GM19372 (cell line): Measurements from ENCODE around the gene RAB8B.

Experiments used
- ATAC-seq: cut with Tn5 transposase; IDR thresholded peaks from one replicate; pipeline ENCODE4 v1.9.1; 2021; ENCODE audit warnings: mild to moderate bottlenecking, low read depth, moderate library complexity; ENCODE audit not compliant: unreplicated experiment

Gene RAB8B

GRCh38 chr15:63181648-63182047 lies 7.8 kb upstream of the RAB8B start:
- no peak for ATAC-seq

- ATAC-seq: no peak
Measured at GRCh38 chr15:63185206-63185605, 4.2 kb upstream of the RAB8B start.

GRCh38 chr15:63186065-63186464 lies 3.3 kb upstream of the RAB8B start:
- no peak for ATAC-seq

GRCh38 chr15:63187589-63188226 lies 1.7 kb upstream of the RAB8B start:
- no peak for ATAC-seq

- ATAC-seq: no peak
Measured at GRCh38 chr15:63188247-63188925, 1.0 kb upstream of the RAB8B start.

- ATAC-seq: no peak
Measured at GRCh38 chr15:63189941-63190768, 749 bp downstream of the RAB8B start.

- no peak for ATAC-seq
Measured at GRCh38 chr15:63190769-63191649, 1.6 kb downstream of the RAB8B start.

GRCh38 chr15:63191895-63192618 lies 2.7 kb downstream of the RAB8B start:
- no peak for ATAC-seq

- no peak for ATAC-seq
Measured at GRCh38 chr15:63192619-63193206, 3.3 kb downstream of the RAB8B start.

- ATAC-seq: no peak
Measured at GRCh38 chr15:63194302-63194701, 4.9 kb downstream of the RAB8B start.

GRCh38 chr15:63194880-63195568 lies 5.6 kb downstream of the RAB8B start:
- ATAC-seq: no peak

- no peak for ATAC-seq
Measured at GRCh38 chr15:63195569-63196015, 6.2 kb downstream of the RAB8B start.

- ATAC-seq: no peak
Measured at GRCh38 chr15:63196842-63197241, 7.4 kb downstream of the RAB8B start.

GRCh38 chr15:63197626-63198025 lies 8.2 kb downstream of the RAB8B start:
- ATAC-seq: no peak

GRCh38 chr15:63198371-63199250 lies 9.2 kb downstream of the RAB8B start:
- no peak for ATAC-seq

GRCh38 chr15:63200464-63201249 lies 11.3 kb downstream of the RAB8B start:
- ATAC-seq: no peak

GRCh38 chr15:63202861-63203260 lies 13.5 kb downstream of the RAB8B start:
- no peak for ATAC-seq
